A172 (cell line): ENCODE results near the gene ARPP21. TPM values are rescaled to one million over a fixed set of nuclear protein-coding genes. Genes with fewer than 3 reads are reported as not detected.

Experiments used
- DNase-seq: peaks from one replicate; pipeline ENCODE4 v3.0.0-alpha.2; 2015; ENCODE audit warnings: low spot score
- total RNA-seq: library from RNA; depleted of rRNA; stranded (reverse); fragments of >200 nt; shearing (Covaris generic); gene quantifications from 2 replicates; pipeline ENCODE4 v1.2.3, GENCODE V29; 2014

ARPP21 gene
- total RNA-seq, 1 experiment from 2014 or later, result not detected

GRCh38 chr3:35737527-35737926, 98.2 kb downstream of the ARPP21 start:
- no peak for DNase-seq

- no peak for DNase-seq
Observed at GRCh38 chr3:35737934-35738706, 98.8 kb downstream of the ARPP21 start.

GRCh38 chr3:35739181-35739809, 100.0 kb downstream of the ARPP21 start:
- DNase-seq, result no peak

GRCh38 chr3:35739964-35740527, 100.7 kb downstream of the ARPP21 start:
- DNase-seq, result no peak

GRCh38 chr3:35743218-35743617, 103.9 kb downstream of the ARPP21 start:
- no peak for DNase-seq

GRCh38 chr3:35744419-35744818, 105.1 kb downstream of the ARPP21 start:
- DNase-seq, result no peak

GRCh38 chr3:35745351-35745750, 106.0 kb downstream of the ARPP21 start:
- DNase-seq, result no peak

GRCh38 chr3:35745802-35746484, 106.6 kb downstream of the ARPP21 start:
- DNase-seq, result no peak

GRCh38 chr3:35746492-35746891, 107.2 kb downstream of the ARPP21 start:
- DNase-seq, result no peak

- no peak for DNase-seq
Observed at GRCh38 chr3:35748144-35748543, 108.8 kb downstream of the ARPP21 start.

- no peak for DNase-seq
Observed at GRCh38 chr3:35751207-35751606, 111.9 kb downstream of the ARPP21 start.

- DNase-seq, result no peak
Observed at GRCh38 chr3:35757991-35758757, 118.8 kb downstream of the ARPP21 start.

- DNase-seq, result peak; percentile 6
Observed at GRCh38 chr3:35760146-35760545, 120.8 kb downstream of the ARPP21 start.

GRCh38 chr3:35761311-35761710, 122.0 kb downstream of the ARPP21 start:
- no peak for DNase-seq

GRCh38 chr3:35772381-35773015, 133.2 kb downstream of the ARPP21 start:
- DNase-seq, result peak; percentile 24

- DNase-seq, result no peak
Observed at GRCh38 chr3:35773417-35773816, 134.1 kb downstream of the ARPP21 start.

GRCh38 chr3:35776346-35776745, 137.0 kb downstream of the ARPP21 start:
- no peak for DNase-seq

- no peak for DNase-seq
Observed at GRCh38 chr3:35777065-35777464, 137.7 kb downstream of the ARPP21 start.

GRCh38 chr3:35777563-35778554, 138.5 kb downstream of the ARPP21 start:
- no peak for DNase-seq

- DNase-seq, result no peak
Observed at GRCh38 chr3:35779611-35780010, 140.3 kb downstream of the ARPP21 start.
